GM15510 (cell line): ENCODE results near the gene FRMPD4.

Experiments
- POLR2A ChIP-seq: IDR thresholded peaks from 3 replicates; pipeline ENCODE4 v1.6.1; 2011; ENCODE audit warnings: borderline replicate concordance; ENCODE audit not compliant: insufficient read length; ENCODE audit errors: extremely low read depth

The FRMPD4 gene

DNA sequence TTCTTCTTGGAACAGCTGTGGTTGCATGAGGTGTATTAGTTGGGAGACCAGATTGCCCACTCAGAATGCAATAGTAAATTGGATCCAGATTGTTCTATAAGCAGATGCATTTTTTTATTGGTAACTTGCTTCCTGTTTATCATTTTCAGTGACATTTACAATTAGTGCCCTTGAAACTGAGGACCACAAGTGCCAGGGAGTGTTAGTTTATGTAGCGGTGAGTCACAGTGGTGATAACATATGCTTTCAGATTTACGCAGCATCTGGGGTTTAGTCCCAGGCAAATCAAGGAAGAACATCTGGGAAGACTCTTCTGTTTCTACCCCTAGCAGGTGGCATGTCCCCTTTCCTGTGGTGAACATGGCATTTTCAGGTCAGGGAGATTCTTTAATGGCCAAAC lies 24.1 kb downstream of the FRMPD4 start:
- TF ChIP-seq POLR2A: no peak

DNA sequence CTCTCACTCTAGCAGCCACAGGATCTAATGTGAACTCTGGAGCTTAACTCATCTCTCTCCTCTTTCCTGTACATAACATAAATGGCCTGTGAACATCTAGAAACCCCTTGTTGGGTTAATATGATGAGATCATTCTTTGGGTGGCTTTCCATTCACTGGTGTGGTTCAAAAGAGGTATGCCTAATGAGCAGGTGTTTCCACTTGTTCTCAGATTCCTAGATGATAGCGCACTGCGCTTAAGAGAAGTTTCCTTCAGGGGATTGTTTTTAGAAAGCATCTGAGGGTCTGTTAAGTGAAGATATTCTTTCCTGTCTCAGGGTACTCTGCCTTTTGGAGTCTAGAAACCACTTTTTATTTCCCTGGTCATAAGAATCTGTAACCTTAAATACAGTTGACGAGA lies 32.5 kb downstream of the FRMPD4 start:
- no peak for TF ChIP-seq POLR2A

DNA sequence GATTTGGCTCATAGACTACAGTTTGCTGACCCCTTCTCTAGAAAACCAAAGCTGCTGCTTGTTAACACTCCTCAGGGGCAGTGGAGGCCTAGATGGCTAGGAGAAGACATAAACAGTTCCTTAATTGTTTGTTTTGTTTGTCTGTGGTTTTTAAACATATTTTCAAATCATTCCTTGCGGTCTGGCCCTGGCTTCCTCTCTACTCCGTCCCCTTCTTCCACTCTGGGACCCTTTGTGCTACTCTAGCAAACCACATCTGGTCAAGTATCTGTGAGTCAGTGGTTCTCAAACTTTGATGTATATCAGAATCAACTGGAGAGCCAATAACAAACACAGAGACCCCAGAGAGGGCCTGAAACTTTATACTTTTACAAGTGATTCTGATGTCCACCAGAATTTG lies 36.1 kb downstream of the FRMPD4 start:
- no peak for TF ChIP-seq POLR2A

DNA sequence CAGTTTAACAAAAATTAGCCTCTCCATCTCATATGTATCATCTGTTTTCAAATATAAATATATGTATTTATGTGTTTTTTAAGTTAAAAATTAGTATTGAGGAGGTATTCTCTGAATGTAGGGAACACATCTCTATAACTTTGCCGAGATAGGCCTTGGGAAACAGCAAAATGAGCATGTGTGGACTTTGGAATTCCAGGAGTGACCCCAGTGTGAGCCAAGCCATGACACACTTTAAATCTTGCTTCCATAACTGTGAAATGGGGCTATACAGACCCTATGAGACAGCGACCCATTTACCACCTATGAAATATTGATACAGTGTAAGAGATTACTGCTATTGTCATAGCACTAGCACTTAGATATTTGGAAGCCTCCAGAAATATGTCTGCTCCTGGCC lies 58.8 kb downstream of the FRMPD4 start:
- no peak for TF ChIP-seq POLR2A

DNA sequence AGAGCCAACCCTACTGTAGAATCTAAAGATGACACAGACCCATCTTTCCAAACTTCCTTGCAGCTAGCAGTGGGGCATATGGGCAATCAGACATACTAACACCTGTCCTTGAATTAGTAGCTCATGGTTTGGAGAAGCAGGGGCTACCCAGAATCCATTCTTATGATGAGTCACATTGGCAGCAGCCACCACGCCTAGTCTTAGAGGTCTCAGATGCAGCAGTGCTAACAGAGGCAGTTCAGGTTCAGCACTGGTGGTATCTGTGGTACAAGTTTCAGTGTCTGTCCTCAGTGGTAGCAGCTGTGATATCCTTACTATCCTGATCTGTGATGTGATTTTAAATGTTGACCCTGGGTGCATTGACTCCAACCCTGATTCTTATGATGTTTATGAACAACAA lies 68.1 kb downstream of the FRMPD4 start:
- TF ChIP-seq POLR2A: no peak

DNA sequence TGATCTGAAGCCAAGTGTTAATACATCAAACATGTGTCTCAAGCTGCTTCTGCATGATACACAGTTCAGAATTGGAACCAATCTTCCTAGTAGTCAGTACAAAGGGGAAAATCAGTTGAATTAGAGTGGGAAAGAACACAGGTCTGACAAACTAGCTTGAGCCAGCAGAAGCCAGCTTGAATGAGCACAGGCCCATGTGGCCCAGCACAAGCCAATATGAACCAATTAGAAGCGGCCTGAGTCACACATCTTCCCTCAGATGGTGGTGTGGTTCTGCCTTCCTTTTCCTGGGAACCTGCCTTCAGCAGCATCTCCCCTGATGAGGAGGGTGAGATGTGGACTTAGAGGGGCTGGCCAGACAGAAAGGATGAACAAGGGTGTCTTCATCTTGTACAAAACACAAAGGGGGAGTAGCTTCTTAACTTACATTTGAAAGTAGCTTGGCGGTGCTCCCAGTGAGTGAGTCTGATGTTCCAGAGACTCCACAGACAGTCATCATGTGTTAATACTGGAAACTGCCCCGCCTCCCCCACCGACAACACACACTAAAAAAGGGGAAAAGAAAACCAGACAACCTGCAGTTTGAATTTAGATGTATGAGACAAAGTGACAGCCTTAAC lies 72.0 kb downstream of the FRMPD4 start:
- no peak for TF ChIP-seq POLR2A

DNA sequence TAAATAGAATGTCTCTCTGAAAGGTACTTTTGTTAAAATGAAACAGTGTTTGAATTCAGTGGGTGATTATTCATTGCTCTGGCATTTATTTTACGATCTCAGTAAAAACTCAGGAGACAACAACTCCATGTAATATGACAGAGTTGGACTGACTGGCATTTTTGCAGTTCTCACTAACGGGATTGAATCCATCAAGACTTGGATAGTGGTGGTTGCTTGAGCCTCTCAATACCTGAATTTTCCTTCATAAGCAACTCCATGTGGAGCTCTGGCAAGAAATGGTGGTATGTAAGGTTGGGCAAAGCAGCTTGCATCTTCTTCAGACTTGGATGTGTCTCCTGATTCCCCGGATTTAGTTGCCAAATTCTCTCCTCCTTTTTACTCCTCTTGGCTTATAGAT lies 72.7 kb downstream of the FRMPD4 start:
- TF ChIP-seq POLR2A: no peak

DNA sequence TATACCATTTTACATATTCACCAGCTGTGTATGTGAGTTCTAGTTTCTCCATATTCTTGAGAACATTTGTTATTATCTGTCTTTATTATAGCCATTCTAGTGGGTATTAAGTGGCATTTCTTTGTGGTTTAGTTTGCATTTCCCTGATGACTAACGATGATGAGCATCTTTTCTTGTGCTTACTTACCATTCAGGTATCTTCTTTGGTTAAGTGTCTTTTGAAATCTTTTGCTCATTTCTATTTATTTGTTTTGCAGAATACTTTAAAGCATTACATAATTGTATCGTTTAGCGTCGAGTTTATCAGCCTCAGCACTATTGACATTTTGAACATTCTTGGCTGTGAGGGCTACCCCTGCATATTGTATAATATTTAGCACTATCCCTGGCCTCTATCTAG lies 85.4 kb downstream of the FRMPD4 start:
- no peak for TF ChIP-seq POLR2A

DNA sequence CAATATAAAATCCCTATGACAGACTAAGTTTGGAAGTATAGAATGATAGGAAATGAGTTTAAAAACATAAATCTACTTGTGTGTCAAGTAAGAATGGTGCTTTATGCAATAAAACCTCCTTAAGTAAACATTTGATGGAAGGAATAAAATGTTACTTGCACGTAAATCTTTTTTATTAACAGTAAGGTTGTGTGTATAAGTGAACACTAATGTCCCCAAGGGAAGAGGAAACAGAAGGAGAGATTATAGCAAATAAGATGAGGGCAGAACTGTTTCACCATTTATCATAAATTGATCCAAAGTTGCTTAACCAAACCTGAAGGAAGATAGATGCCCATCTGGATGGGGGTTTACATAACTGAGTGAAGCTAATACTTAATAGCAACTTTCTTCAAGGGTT lies 86.8 kb downstream of the FRMPD4 start:
- TF ChIP-seq POLR2A: no peak

DNA sequence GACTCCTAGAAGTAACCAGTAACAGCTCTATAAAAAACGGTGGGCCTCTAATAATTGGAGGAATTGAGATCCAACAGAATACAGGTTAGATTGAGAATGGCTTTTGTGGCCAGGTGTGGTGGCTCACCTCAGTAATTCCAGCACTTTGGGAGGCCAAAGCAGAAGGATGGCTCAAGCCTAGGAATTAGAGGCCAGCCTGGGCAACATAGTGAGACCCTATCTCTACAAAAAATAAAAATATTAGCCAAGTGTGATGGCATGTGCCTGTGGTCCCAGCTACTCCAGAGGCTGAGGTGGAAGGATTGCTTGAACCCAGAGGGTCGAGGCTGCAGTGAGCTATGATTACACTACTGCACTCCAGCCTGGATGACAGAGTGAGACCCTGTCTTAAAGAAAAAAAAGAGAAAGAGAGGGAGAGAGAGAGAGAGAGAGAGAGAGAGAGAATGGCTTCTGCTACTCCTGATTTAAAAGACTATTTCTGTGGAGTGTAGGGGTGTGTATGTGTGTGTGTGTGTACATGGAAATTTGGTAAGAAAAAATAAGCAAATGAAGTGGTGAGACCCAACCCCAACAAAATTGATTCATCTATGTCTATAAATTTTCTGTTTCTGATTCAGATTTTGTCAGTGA lies 89.3 kb downstream of the FRMPD4 start:
- TF ChIP-seq POLR2A: no peak

DNA sequence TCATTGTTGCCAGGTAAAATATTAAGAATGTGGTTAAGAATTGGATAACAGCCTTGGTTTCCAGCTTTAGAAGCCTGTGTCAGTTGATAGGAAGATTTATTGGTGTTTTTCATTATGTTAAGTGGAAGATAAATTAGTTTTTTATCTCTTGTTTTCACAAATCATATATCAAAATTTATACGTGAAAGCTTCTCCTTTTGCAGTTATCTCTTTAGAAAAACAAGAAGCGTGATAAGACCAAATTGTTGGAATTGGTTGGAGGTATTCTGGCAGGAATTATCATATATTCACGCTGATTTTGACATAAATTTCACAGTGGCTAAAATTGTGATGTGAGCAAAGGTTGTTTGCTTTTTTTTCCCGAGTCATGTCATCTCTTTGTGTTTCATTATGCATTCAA lies 90.6 kb downstream of the FRMPD4 start:
- no peak for TF ChIP-seq POLR2A

DNA sequence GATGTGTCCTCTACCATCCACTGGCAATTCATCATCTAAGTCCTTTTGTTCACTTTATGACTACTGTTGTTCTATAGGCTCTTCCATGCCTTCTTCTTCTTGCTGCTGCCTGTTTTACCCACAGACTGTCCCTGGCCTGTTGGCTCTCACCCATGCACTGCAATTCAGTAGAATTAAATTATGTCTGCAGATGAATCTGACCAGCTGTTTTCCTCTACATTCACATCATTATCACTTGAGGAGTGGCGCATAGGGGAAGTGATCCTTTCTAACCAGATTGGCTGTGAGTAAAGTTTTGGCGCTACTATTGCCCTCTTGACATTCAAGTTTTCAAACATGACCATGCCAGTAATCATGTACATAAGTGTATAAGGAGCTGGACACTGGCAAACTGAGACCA lies 91.7 kb downstream of the FRMPD4 start:
- TF ChIP-seq POLR2A: no peak

DNA sequence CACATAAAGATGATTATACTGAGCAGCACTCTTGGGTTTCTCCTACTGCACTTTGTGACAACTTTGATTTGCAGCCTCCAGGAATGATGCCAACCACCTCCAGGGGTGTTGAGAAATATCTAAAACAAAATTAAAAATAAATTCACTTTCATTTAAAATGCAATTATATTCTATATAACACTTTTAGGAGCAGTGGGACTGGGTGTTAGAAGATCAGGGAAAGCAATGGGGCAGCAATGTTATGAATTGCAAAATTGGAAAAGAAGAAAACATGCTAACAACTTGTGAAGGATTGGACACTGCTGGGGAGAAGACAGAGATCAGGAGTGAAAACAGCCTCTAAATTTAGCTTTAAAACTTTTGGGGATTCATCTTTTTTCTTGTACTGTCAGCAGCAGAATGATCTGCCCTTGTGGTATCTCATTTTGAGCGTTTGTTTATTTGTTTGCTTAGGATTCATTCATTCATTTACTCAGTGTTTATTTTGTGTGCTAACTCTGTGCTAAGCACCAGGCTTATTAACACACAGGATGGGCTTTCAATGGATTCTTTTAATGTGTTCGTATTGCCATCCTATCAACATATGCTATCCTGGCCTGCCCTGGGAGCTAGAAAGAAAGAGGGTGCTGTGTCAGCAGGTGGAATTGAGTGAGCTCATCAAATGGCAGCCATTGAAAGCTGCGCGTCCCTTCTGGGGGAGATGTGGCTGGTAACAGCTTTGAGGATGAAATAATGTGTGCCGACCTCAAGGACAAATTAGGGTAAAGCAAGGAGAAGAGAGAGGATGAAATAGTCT lies 96.5 kb downstream of the FRMPD4 start:
- TF ChIP-seq POLR2A: no peak

DNA sequence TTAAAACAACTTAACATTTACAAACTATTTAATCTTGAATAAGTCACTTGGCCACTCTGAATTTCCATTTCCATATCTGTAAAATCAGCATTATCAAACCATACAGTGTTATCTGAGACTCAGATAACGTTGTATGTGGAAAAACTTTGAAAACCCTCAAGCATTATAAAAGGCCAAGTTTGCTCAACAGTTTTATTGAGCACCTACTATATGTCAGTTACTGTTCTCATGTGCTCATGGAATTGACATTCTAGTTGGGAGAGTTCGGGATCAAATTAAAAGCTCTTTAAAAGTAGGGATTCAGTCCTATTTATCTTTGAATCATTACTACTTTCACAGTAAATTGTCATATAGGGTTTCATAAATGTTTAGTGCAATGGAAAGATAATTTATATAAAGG lies 97.9 kb downstream of the FRMPD4 start:
- no peak for TF ChIP-seq POLR2A

DNA sequence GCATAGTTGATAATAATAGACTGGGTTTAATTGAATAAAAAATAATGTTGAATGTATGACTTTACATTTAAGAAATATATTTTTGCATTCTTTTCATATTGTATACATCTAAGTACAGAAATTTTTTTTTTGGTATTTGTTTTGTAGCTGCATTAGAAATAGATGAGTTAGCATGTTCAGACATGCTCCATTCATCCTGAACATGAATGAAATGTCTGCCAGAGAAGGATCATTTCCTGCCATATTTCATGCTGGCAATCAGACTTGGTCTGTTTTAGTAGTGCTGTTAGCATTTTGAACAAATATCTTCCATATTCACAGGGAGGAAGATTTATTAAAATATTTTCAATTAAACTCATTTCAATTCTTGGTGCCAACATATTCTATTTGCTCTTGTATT lies 98.9 kb downstream of the FRMPD4 start:
- TF ChIP-seq POLR2A: no peak

DNA sequence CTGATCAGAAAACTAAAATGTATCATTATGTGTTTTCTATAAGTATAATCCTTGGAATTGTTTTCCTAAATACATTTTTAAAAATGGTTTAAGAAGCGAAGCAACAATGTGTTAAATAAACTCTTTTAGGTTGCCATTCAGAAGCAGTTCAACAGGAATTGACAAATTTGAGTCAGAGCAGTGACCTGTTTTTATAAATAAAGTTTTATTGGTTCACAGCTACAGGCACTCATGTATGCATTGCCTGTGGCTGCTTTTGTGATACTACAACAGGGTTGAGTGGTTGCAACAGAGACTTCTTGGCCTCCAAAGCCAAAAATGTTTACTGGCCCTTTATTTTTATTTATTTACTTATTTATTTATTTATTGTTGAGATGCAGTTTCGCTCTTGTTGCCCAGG lies 99.5 kb downstream of the FRMPD4 start:
- TF ChIP-seq POLR2A: no peak
